Spinal cord (tissue), 10 donors: ENCODE measurements around the gene DCST2. TPM values are rescaled to one million over a fixed set of nuclear protein-coding genes. Genes with fewer than 3 reads are reported as not detected.
"Not testable (repeated sequence)": the region's sequence is repeated elsewhere in the genome, so short reads cannot be mapped to it uniquely, and the experiment has no call there.

Experiments
- DNase-seq, 6 donors: peaks; one replicate each; pipeline versions ENCODE4 v3.0.0 to v3.0.0-alpha.2; 2013 to 2015; ENCODE audit warnings: low spot score in 6 of 6, low read depth in 4 of 6
- H3K27ac ChIP-seq: one replicate; pipeline ENCODE4 v1.5.1; 2013; ENCODE audit warnings: low read depth, low read length, control low read depth
- H3K27me3 ChIP-seq: one replicate; pipeline ENCODE4 v1.6.1; 2013; ENCODE audit warnings: low read length; ENCODE audit not compliant: control insufficient read depth, insufficient read depth
- H3K36me3 ChIP-seq: one replicate; pipeline ENCODE4 v1.6.1; 2013; ENCODE audit warnings: low read length; ENCODE audit not compliant: control insufficient read depth, insufficient read depth
- H3K4me1 ChIP-seq: one replicate; pipeline ENCODE4 v1.6.1; 2013; ENCODE audit warnings: low read length; ENCODE audit not compliant: control insufficient read depth, insufficient read depth
- H3K4me3 ChIP-seq: one replicate; pipeline ENCODE4 v1.5.1; 2013; ENCODE audit warnings: low read depth, low read length, control low read depth
- H3K9me3 ChIP-seq: one replicate; pipeline ENCODE4 v1.6.1; 2013; ENCODE audit warnings: low read length; ENCODE audit not compliant: control insufficient read depth, insufficient read depth
- WGBS: methylation state at CpG from one replicate; pipeline ENCODE4 v1.1.5; 2013; ENCODE audit warnings: missing lambda C conversion rate; ENCODE audit not compliant: insufficient coverage; 5-methylcytosine and 5-hydroxymethylcytosine counted together
- polyA plus RNA-seq, 2 donors: library from polyadenylated mRNA; unstranded; fragments of 120-200 nt; gene quantifications; one replicate each; pipeline ENCODE4 v1.2.1, GENCODE V29; 2013; ENCODE audit not compliant: insufficient read length in 2 of 2
- total RNA-seq, 2 donors: library from RNA; depleted of rRNA in 1 of 2; stranded (reverse); fragments of 120-200 nt in 1 of 2; fragments of >200 nt in 1 of 2; gene quantifications; one replicate each; pipeline versions ENCODE4 v1.2.3 to v1.2.4, GENCODE V29; 2013 to 2014
- donor health status: healthy.

Gene DCST2
- total and polyA plus RNA-seq, 4 donors = 0.10 to 1.2 (median 1.1) TPM

DNA sequence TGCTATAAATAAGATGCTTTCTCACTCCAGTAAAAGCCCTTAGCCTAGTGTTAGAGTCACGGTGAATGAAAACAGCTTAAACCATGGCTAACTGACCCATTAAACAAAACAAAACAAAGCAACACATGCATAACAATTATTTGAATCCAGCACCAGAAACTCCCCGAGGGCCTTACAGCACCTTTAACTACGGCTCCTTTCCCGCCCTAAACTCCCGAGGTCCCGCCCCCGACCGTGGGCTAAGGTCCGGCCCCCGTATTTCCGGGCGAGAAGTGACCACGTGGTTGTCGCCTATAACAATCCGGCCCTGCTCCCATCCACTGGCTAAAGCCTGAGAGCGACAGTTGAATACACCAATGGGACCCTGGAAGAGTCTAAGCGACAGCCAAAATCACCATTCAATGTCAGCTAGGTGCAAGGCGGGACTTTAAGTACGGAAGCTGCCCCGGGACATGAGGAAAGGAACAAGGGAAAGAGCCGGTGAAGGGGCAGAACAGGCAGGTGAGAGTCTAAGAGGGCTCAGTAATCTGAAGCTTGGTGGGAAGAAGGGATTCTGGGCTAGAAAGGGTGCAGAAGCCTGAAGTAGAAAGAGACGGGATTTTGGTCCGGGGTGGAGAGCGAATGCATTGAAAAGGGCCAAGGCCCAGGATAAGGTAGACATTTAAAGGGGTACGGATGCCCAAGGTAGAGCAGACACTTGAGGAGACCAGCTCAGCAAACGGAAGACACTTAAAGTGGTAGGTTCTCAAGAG, 50.5 kb downstream of the DCST2 start, which contains the start of gene FLAD1:
FLAD1 (plus strand) TSS at position 448 of the 752 bp plus-strand sequence. CDS start 351 bp downstream, outside the sequence.
- H3K4me1 ChIP-seq = peaks cover 20% of the 10 kb centered on the region
- peak within 1 kb of the TSS; percentile 88 for H3K4me3 ChIP-seq
- H3K27ac ChIP-seq = peak within 1 kb of the TSS; percentile 67
- 0% methylated on average over 26 of the region's 26 CpGs for WGBS
- peak; percentile 99 to 100 (median 100) for DNase-seq
- no peaks in the 10 kb centered on the region for H3K27me3 ChIP-seq
- no peaks in the 10 kb centered on the region for H3K9me3 ChIP-seq
- H3K36me3 ChIP-seq = peaks cover 23% of the 10 kb centered on the region

DNA sequence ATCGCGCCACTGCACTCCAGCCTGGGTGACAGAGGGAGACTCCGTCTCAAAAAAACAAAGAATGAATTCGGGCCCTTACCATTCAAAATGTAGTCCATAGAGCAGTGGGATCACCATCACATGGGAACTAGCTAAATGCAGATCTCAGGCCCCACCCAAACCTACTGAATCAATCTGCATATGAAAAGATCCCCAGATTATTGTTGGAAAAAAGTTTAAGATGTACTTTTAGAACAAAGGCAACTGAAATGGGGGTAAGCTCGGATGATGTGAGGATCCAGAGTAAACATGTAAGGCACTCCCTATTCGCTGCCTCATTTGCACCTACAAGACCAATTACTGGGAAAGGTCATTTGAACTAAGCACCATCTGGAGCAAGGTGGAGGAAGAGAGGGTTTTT, 51.2 kb downstream of the DCST2 start:
- 58% methylated on average over 5 of the region's 6 CpGs for WGBS
- H3K9me3 ChIP-seq = no peaks in the 10 kb centered on the region
- peaks cover 16% of the 10 kb centered on the region for H3K36me3 ChIP-seq
- no peak for DNase-seq
- H3K27me3 ChIP-seq = no peaks in the 10 kb centered on the region
- peak overlapping the region; percentile 7 for H3K27ac ChIP-seq
- H3K4me3 ChIP-seq = peak overlapping the region; percentile 88
- H3K4me1 ChIP-seq = peaks cover 20% of the 10 kb centered on the region

DNA sequence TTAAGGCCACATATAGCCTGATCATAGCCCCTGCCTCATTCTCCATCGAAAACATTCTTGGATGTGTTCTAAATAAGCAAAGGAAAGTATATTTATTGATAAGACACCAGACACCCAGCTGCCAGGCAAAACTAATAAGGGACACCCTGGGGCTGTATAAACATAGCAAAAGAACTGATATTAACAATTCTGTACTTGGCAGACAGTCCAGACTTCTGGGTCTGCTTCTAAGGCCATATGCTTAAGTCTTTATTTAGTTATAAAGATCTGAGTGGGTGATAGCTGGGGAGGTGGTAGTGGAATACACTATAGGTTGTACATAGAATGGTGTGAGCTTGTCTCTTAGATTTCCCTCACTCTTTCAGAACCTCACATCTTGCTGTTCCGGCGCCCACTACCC, 55.2 kb downstream of the DCST2 start:
- Histone ChIP-seq H3K4me1 (peaks cover 15% of the 10 kb centered on the region), H3K36me3 (peaks cover 3% of the 10 kb centered on the region), H3K27ac (no peak overlapping the region), H3K27me3 (no peaks in the 10 kb centered on the region), H3K4me3 (no peak overlapping the region), H3K9me3 (no peaks in the 10 kb centered on the region)
- no peak for DNase-seq
- WGBS = no CpG with 5 or more reads among the region's 3 CpGs

DNA sequence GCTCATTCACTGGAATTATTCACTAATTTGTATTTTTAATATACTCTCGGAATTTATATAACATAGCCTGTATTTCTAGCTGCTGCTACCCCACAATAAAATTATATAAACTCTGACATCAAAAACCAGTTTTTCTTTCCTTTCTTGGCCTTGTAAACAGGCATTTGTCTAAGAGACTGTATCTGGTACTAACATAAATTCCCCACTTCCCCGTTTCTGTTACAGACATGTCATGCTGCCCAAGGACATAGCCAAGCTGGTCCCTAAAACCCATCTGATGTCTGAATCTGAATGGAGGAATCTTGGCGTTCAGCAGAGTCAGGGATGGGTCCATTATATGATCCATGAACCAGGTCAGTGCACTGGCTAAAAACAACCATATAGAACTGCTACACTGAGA, 55.8 kb downstream of the DCST2 start:
- peaks cover 20% of the 10 kb centered on the region for H3K4me1 ChIP-seq
- DNase-seq, H3K27me3 ChIP-seq, H3K4me3 ChIP-seq, H3K9me3 ChIP-seq, H3K36me3 ChIP-seq, H3K27ac ChIP-seq: not testable (repeated sequence)
- WGBS = no CpG with 5 or more reads among the region's 3 CpGs

DNA sequence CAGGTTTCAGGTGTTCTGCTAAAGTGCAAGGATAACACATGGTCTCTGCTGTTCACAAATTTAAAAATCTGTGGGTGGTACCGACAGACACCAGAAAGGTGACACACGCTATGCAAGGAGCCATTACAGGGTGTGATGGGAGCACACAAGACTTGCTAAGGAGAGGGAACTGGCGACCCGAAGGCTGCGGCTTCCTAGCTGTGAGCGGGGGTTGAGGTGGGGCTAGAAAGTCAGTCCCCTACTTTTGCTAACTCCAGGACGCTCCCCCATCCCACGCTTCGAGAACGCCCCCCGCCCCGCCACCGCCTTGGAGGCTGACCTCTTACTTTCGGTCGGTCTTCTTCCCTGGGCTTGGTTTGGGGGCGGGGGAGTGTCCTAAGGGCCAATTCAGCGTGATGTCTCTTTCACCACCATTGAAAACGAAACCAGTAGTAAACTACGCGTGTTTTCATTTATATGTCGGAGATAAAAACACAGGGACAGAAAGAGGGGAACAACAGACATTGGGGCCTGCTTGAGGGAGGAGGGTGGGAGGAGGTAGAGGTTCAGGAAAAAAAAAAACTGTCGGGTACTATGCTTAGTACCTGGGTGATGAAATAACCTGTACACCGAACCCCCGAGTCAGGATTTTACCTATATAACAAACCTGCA, 58.0 kb downstream of the DCST2 start:
- Histone ChIP-seq H3K4me3 (peak overlapping the region; percentile 76), H3K27ac (peak overlapping the region; percentile 98), H3K36me3 (no peaks in the 10 kb centered on the region), H3K9me3 (no peaks in the 10 kb centered on the region), H3K4me1 (peaks cover 31% of the 10 kb centered on the region), H3K27me3 (no peaks in the 10 kb centered on the region)
- DNase-seq = peak in 2 of 6 donors; percentile 14 to 57
- WGBS = 0% methylated on average over 6 of the region's 24 CpGs

DNA sequence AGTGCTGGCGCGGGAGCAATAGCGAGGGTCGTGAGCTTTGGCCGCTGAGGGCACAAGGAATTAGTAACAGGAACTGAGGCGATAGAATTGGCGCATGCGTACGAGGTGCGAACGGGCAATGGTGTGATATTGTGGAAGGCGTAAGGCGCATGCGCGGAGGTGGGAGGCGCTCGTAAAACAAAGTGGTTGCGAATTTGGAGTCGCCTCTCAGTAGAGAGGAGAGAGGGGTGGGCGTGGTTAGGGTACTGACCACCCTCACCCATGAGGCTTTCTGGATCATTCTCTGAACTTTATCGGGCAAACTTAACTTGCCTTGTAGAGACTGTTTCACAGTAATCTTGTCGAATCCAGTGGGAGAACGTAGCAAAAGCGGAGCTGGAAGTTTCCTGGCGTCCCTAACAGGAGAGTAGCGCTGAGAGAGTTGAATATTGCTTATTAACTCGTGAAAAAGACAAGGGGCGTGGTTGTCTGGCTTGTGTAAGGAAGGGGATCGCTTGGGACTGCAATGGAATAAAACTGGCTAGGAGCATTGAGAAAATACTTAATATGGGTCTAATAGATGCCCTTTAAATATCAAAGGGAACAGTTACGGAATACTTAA, 58.7 kb downstream of the DCST2 start:
- DNase-seq = peak; percentile 92 to 99 (median 98)
- Histone ChIP-seq H3K9me3 (no peaks in the 10 kb centered on the region), H3K27me3 (no peaks in the 10 kb centered on the region), H3K4me1 (peaks cover 37% of the 10 kb centered on the region), H3K36me3 (no peaks in the 10 kb centered on the region), H3K4me3 (peak overlapping the region; percentile 76), H3K27ac (peak overlapping the region; percentile 98)
- WGBS = under 1% methylated on average over 29 of the region's 30 CpGs

DNA sequence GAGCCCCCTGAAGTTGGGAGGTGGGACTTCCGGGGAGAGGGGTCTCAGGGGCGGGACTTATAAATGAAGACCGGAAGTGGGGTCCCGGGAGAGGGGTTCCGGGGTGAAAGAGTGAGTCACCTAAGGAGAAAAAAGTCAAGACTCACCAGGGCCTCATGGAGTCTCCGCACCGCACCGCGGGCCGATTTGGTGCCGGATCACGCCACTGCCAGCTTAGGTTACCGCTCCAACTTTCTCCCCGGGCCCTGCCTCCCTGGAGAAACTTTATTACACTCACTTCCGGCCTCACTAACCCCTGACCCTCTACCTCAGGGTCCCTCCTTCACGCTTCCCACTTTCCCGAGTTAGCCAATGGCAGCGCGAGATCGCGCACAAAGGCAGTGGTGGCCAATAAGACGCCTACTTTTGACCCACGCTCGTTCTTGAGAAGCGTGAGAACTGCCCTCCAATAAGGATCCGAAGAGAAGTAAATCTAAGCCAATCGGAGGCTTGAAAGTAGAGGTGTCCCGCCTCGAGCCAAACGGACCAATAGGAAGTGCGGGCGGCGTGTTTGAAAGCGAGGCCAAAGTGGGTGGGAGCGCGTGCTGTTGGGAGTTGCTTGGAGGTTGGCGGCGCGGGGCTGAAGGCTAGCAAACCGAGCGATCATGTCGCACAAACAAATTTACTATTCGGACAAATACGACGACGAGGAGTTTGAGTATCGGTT, 59.3 kb downstream of the DCST2 start, which contains the start of gene CKS1B:
CKS1B (plus strand) TSS at position 580 of the 706 bp plus-strand sequence; CDS start at position 645, 65 bp downstream.
- H3K4me1 ChIP-seq = peaks cover 43% of the 10 kb centered on the region
- peak within 1 kb of the TSS; percentile 98 for H3K27ac ChIP-seq
- WGBS = 0% methylated on average over 46 of the region's 47 CpGs
- DNase-seq = peak; percentile 99 to 100 (median 99)
- H3K27me3 ChIP-seq = no peaks in the 10 kb centered on the region
- no peaks in the 10 kb centered on the region for H3K9me3 ChIP-seq
- H3K36me3 ChIP-seq = no peaks in the 10 kb centered on the region
- H3K4me3 ChIP-seq = peak within 1 kb of the TSS; percentile 76

DNA sequence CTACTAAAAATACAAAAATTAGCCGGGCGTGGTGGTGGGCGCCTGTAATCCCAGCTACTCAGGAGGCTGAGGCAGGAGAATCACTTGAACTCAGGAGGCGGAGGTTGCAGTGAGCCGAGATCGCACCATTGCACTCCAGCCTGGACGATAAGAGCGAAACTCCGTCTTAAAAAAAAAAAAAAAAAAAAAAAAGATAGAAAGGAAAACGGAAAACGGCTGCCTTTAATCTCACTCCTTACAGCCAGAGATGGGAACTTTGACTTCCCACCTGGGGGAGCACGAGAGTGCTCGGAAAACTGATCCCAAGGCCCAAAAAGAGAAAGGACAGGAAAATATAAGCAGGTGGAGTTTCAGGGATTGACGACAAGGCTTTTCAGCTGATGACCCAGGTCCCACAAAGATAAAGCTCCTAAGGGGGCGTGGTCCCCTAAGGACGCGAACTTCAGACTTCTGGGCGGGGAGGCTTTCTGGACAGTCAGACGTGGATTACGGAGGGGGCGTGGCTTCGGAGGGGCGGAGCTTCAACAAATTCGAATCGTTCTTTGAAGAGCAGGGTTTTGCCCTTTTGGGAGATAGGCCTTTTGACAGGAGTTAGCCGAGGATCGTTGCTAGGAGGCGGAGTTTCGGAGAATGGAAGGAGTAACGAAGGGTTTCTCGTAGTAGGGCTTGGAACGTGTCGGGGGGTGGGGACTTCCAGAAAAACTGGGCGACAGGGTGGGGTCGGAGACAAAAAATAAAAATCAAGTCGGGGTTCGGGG, 60.1 kb downstream of the DCST2 start:
- peak overlapping the region; percentile 98 for H3K27ac ChIP-seq
- peaks cover 3% of the 10 kb centered on the region for H3K36me3 ChIP-seq
- H3K4me3 ChIP-seq = peak overlapping the region; percentile 76
- WGBS = under 1% methylated on average over 26 of the region's 37 CpGs
- peak in 4 of 6 donors; percentile 72 to 95 (median 86) for DNase-seq
- H3K9me3 ChIP-seq = no peaks in the 10 kb centered on the region
- no peaks in the 10 kb centered on the region for H3K27me3 ChIP-seq
- H3K4me1 ChIP-seq = peaks cover 51% of the 10 kb centered on the region
